Right renal pelvis (tissue), 4 donors: ENCODE results near the gene GBP6. TPM values are rescaled to one million over a fixed set of nuclear protein-coding genes. Genes with fewer than 3 reads are reported as not detected.
"Not testable (repeated sequence)": the region's sequence is repeated elsewhere in the genome, so short reads cannot be mapped to it uniquely, and the experiment has no call there.

Source experiments
- DNase-seq, 4 donors: peaks; one replicate each; pipeline ENCODE4 v3.0.0-alpha.2; 2013; ENCODE audit warnings: low read depth in 4 of 4, low spot score in 3 of 4, missing footprints in 1 of 4
- polyA plus RNA-seq, 4 donors: library from polyadenylated mRNA; unstranded; fragments of 120-200 nt; gene quantifications; one replicate each; pipeline ENCODE4 v1.2.1, GENCODE V29; 2013; ENCODE audit not compliant: insufficient read length in 4 of 4

Gene GBP6
- under 1 TPM in 1 of 4 donors, not detected in 3; 0.08 TPM for polyA plus RNA-seq

DNA sequence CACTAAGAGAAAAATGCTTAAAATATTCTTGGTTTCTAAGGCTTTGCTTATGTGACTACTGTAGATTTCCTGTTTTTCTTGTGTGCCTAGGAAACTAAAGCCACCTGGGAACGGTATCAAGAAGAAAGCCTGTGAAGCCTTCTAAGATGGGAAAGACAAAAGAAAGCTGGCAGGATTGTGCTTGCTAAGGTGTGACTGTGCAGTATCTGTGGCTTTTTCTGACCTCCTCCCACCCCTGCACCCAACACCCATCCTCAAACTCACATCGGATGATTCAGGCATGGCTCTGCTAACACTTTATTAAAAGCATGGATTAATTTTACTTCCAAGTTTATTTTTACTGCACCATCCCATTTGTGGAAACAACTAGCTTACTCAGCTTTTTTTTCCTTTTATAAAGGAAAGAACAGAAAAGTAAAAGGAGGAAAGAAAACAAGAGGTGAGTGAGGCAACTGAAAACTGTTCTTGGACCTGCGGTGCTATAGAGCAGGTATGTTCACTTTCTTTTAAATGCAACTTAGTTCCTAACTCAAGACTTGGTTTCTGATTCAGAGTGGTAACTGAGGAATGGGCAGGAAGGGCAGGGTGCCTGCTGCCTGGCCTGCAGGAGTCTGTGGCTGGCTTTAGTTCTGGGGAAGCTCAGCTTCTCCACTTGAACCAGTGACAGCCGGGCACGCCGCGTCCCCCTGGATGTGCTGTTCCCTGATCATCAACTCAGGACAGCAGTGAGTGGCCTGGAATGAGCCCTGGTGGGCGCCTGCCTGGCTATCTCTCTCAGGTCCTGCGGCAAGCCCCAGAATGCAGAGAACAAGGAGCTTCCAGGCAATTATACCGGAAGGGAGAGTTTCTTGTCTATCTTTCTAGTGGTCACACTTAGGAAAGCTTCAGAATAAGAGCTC lies at the start of gene GBP6:
TSS of gene GBP6 (plus strand) at position 422 of the 899 bp plus-strand sequence. CDS start 4,493 bp downstream, outside the sequence.
- no peak for DNase-seq

GRCh38 chr1:89322402-89322801 lies 41.5 kb upstream of the GBP6 start:
- no peak for DNase-seq

DNA sequence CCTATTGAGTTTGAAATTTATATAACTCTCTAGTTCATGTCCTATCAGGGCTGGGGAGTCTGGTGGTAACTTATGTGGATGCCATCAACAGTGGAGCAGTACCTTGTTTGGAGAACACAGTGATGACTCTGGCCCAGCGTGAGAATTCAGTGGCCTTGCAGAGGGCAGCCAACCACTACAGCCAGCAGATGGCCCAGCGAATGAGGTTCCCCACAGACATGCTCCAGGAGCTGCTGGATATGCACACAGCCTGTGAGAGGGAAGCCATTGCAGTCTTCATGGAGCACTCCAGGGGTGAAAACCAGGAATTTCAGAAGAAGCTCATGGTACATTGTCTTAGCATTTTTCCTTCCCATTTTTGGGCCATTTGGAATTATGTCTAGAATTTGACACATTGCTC lies 32.0 kb upstream of the GBP6 start:
- no peak for DNase-seq

GRCh38 chr1:89332461-89332860 lies 31.4 kb upstream of the GBP6 start:
- DNase-seq: no peak

GRCh38 chr1:89335486-89335885 lies 28.4 kb upstream of the GBP6 start:
- no peak for DNase-seq

- DNase-seq: no peak
Observed at GRCh38 chr1:89337903-89338302, 26.0 kb upstream of the GBP6 start.

- DNase-seq: no peak
Observed at GRCh38 chr1:89339039-89339438, 24.8 kb upstream of the GBP6 start.

DNA sequence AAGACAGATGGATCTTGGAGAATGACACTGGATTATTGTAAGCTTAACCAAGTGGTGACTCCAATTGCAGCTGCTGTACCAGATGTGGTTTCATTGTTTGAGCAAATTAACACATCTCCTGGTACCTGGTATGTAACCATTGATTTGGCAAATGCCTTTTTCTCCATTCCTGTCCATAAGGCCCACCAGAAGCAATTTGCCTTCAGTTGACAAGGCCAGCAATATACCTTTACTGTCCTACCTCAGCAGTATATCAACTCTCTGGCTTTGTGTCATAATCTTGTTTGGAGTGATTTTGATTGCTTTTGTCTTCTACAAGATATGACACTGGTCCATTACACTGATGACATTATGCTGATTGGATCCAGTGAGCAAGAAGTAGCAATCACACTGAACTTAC lies 18.4 kb upstream of the GBP6 start:
- DNase-seq: not testable (repeated sequence)

- no peak for DNase-seq
Observed at GRCh38 chr1:89347296-89347695, 16.6 kb upstream of the GBP6 start.

DNA sequence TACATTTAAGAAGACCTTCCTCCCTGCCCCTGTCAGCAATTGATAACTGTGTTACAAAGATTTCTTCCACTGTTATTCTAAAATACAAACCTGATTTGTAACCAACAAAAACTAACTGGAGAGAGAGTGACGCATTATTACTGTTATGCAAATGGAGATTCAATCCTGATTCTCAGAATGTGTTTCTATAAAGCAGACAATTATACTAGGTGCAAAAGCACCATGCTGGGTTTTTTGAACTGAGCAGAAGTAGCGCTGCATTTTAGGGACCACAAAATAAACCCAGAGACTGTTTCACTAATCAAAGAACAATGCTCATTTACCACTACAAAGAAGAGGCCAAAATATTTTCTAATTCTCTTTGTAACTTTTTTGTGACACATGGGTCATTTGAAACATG lies 13.6 kb upstream of the GBP6 start:
- no peak for DNase-seq

DNA sequence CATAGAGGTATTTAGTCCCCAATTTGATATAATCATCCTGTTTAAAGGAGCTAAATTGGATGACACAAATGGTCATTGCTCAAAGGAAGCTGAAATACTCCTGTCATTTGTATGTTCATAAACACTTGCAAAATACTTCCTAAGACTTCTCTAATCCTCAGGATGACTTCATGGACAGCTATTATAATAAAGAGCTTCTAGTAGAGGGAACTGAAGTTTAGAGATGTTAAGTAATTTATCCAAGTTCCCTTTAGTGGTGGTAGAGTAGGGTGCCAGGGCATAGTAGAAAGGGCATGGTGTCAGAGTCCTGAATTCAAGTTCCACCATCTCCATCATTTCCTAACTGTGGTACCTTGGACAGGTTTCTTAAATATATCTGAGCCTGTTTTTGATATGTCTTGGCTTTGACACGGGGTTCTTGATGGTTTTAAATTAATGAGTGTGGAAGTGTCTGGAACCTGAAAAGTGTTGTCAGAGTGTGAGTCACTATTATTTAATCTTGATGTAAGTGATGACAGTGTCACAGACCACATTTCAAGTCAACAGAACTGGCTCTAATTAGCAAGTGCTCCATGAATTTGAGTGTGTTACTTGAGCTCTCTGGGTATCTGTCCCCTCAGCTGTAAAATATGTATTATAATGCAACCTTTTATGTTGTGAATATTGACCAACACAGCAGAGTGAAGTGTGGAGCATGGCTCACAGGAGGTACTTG lies 12.1 kb upstream of the GBP6 start:
- DNase-seq: no peak

DNA sequence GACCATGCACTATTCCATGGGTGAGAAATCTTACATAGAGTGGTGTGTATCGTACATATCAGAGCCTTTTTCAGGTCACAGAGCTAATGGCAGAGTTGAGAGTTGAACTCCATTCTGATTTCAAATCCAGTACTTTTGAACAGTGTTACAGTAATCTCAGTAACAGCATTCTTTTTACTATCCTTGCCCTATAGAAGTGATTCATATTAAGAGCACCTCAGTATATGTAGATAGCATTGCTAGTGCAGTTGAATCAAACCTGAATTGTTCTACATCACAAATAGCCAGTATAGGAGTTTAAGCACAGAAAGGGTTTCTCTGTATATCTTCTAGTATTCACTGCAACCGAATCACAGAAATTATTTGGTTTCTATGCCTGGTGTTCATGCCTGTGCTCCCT lies 11.4 kb upstream of the GBP6 start:
- no peak for DNase-seq

- DNase-seq: no peak
Observed at GRCh38 chr1:89354205-89354604, 9.7 kb upstream of the GBP6 start.

GRCh38 chr1:89355056-89355455 lies 8.8 kb upstream of the GBP6 start:
- DNase-seq: no peak

DNA sequence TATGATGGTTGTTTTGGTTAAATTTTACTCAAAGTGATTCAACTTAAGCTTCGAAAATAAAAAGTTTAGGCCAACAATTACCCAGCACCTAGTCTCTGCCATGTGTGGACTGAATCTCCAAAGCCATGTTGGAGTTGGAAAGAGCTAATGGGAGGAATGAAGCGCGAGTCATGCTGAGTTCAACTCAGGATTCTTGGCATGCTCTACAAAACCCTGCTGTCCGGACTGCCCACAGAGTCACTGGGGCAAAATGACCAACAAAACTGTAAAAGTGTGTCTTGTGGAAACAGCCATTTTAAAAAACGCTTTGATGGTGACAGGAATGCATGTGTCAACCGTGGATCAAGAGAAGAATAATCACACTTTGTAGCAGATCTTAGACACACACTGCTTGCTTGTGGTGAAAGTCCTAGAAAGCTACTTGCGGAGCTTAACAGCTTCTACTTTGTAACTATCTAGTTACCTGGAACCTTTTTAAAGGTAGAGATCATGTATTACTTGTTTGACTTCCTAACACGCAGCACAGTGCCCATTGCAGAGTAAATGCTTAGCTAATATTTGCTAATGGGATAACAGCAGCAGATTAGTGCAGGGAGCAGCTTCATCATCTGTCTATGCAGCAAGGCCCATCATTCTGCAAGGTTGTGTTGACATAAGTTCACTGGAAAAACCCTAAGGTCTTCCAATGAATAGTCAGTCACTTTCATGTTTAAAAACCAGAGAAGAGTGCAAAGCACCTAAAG lies 7.0 kb upstream of the GBP6 start:
- no peak for DNase-seq

GRCh38 chr1:89358287-89358893 lies 5.5 kb upstream of the GBP6 start:
- DNase-seq: peak; percentile 49 to 67 (median 57)

- DNase-seq: no peak
Observed at GRCh38 chr1:89360716-89361115, 3.1 kb upstream of the GBP6 start.

GRCh38 chr1:89361681-89362080 lies 2.2 kb upstream of the GBP6 start:
- no peak for DNase-seq

GRCh38 chr1:89363196-89363595 lies 663 bp upstream of the GBP6 start:
- no peak for DNase-seq

- no peak for DNase-seq
Observed at GRCh38 chr1:89364954-89365550, 1.2 kb downstream of the GBP6 start.
